GM23338 (cell line): ENCODE measurements around the gene CBFA2T2. TPM values are rescaled to one million over a fixed set of nuclear protein-coding genes. Genes with fewer than 3 reads are reported as not detected.

Experiments used
- ATAC-seq: fragments of 200-7000 bp; cut with Tn5 transposase; 3 replicates; pipeline ENCODE4 v1.9.1; 2020
- DNase-seq: peaks from one replicate; pipeline ENCODE4 v3.0.0-alpha.2; 2015; ENCODE audit warnings: low spot score
- H2AFZ ChIP-seq: fragments of 200-600 bp; sonication (generic); 2 replicates; pipeline ENCODE4 v1.8.0; 2016; ENCODE audit warnings: antibody characterized with exemption, mild to moderate bottlenecking, moderate library complexity
- H3F3A ChIP-seq: fragments of 200-600 bp; sonication (generic); replicated peaks from 2 replicates; pipeline ENCODE4 v1.8.0; 2017; ENCODE audit warnings: antibody characterized with exemption, mixed run types, low read depth
- H3K27ac ChIP-seq: fragments of 200-600 bp; sonication (generic); 2 replicates; pipeline ENCODE4 v1.6.1; 2016; ENCODE audit warnings: low read depth
- H3K27me3 ChIP-seq: fragments of 200-600 bp; sonication (generic); 2 replicates; pipeline ENCODE4 v1.8.0; 2016; ENCODE audit warnings: mild to moderate bottlenecking, mixed run types, moderate library complexity; ENCODE audit not compliant: insufficient read depth
- H3K36me3 ChIP-seq: fragments of 200-600 bp; sonication (generic); 2 replicates; pipeline ENCODE4 v1.8.0; 2016; ENCODE audit warnings: mild to moderate bottlenecking; ENCODE audit not compliant: insufficient read depth
- H3K4me1 ChIP-seq: fragments of 200-600 bp; sonication (generic); 2 replicates; pipeline ENCODE4 v1.8.0; 2016; ENCODE audit warnings: mild to moderate bottlenecking, moderate library complexity; ENCODE audit not compliant: insufficient read depth
- H3K4me2 ChIP-seq: fragments of 200-600 bp; sonication (generic); 2 replicates; pipeline ENCODE4 v1.7.1; 2017; ENCODE audit warnings: mixed run types
- H3K4me3 ChIP-seq: fragments of 200-600 bp; sonication (generic); 2 replicates; pipeline ENCODE4 v1.6.1; 2016; ENCODE audit warnings: mixed run types
- H3K79me2 ChIP-seq: fragments of 200-600 bp; sonication (generic); replicated peaks from 2 replicates; pipeline ENCODE4 v1.8.0; 2017; ENCODE audit warnings: mild to moderate bottlenecking; ENCODE audit not compliant: insufficient read depth
- H3K9me2 ChIP-seq: fragments of 200-600 bp; sonication (generic); 2 replicates; pipeline ENCODE4 v1.8.0; 2017; ENCODE audit not compliant: insufficient read depth
- H4K20me1 ChIP-seq: fragments of 200-600 bp; sonication (generic); replicated peaks from 2 replicates; pipeline ENCODE4 v1.8.0; 2017; ENCODE audit warnings: mild to moderate bottlenecking; ENCODE audit not compliant: insufficient read depth
- H3K27ac Mint-ChIP-seq: 2 replicates; pipeline ENCODE4 v1.8.0; 2020; ENCODE audit warnings: inconsistent platforms, mild to moderate bottlenecking, moderate library complexity, mixed read lengths
- H3K27me3 Mint-ChIP-seq: 3 replicates; pipeline ENCODE4 v1.8.0; 2022; ENCODE audit warnings: low read depth, mild to moderate bottlenecking, moderate library complexity, mixed read lengths, inconsistent platforms; ENCODE audit not compliant: insufficient read depth, poor library complexity
- H3K36me3 Mint-ChIP-seq: 3 replicates; pipeline ENCODE4 v1.8.0; 2021; ENCODE audit warnings: low read depth, mild to moderate bottlenecking, inconsistent platforms, moderate library complexity, mixed read lengths
- H3K4me1 Mint-ChIP-seq: 3 replicates; pipeline ENCODE4 v1.8.0; 2020; ENCODE audit warnings: mild to moderate bottlenecking, inconsistent platforms, mixed read lengths
- H3K4me3 Mint-ChIP-seq: 3 replicates; pipeline ENCODE4 v1.8.0; 2021; ENCODE audit warnings: moderate library complexity, mild to moderate bottlenecking, inconsistent platforms, mixed read lengths
- H3K9me3 Mint-ChIP-seq: 3 replicates; pipeline ENCODE4 v1.8.0; 2020; ENCODE audit warnings: moderate library complexity, mild to moderate bottlenecking, inconsistent platforms, mixed read lengths
- EZH2 ChIP-seq: fragments of 200-600 bp; sonication (generic); IDR thresholded peaks from one replicate; pipeline ENCODE4 v1.8.0; 2017; ENCODE audit warnings: antibody characterized with exemption, mild to moderate bottlenecking, low read depth; ENCODE audit not compliant: unreplicated experiment
- EZH2phosphoT487 ChIP-seq: fragments of 200-600 bp; sonication (generic); IDR thresholded peaks from one replicate; pipeline ENCODE4 v1.8.1; 2018; ENCODE audit warnings: antibody characterized with exemption; ENCODE audit not compliant: unreplicated experiment
- JUNB ChIP-seq: IDR thresholded peaks from one replicate; pipeline ENCODE4 v1.6.1; 2016; ENCODE audit warnings: antibody characterized with exemption; ENCODE audit not compliant: unreplicated experiment
- STAT1 ChIP-seq: IDR thresholded peaks from one replicate; pipeline ENCODE4 v1.6.1; 2016; ENCODE audit warnings: antibody characterized with exemption; ENCODE audit not compliant: unreplicated experiment
- ZNF331 ChIP-seq: fragments of 250-450 bp; sonication (Bioruptor Pico); IDR thresholded peaks from 2 replicates; pipeline ENCODE4 v1.5.0; 2020; ENCODE audit warnings: low read depth, mild to moderate bottlenecking, moderate library complexity
- ZNF462 ChIP-seq: fragments of 250-450 bp; sonication (Bioruptor Pico); IDR thresholded peaks from 2 replicates; pipeline ENCODE4 v1.5.0; 2020; ENCODE audit warnings: mild to moderate bottlenecking, moderate library complexity
- polyA plus RNA-seq: library from polyadenylated mRNA; unstranded; fragments of >200 nt; fragmentation: Nextera tagmentation; extraction: Ambion mirVana; gene quantifications from 2 replicates; pipeline ENCODE4 v1.2.1, GENCODE V29; 2016
- total RNA-seq: library from RNA; depleted of rRNA; stranded (reverse); fragments of >200 nt; shearing (Covaris generic); gene quantifications from 2 replicates; pipeline ENCODE4 v1.2.3, GENCODE V29; 2014

Gene CBFA2T2
- total and polyA plus RNA-seq, 2 experiments from 2014 or later = 12.7 to 15.8 TPM

- no peaks in the 10 kb centered on the region for H3K4me1 ChIP-seq
- TF ChIP-seq JUNB (no peak), EZH2phosphoT487 (no peak), EZH2 (no peak), ZNF462 (no peak), ZNF331 (CRISPR knock-in tag) (no peak)
- H3K27me3 Mint-ChIP-seq = no peaks in the 10 kb centered on the region
- peaks cover 4% of the 10 kb centered on the region; the same call in 1 of the 2 replicates for H3K36me3 ChIP-seq
- H3K9me2 ChIP-seq = no peaks in the 10 kb centered on the region
- H3K9me3 Mint-ChIP-seq = peaks cover 23% of the 10 kb centered on the region
- no peak overlapping the region for H3K4me2 ChIP-seq
- no peaks in the 10 kb centered on the region for H3F3A ChIP-seq
- no peak overlapping the region for H3K4me3 Mint-ChIP-seq
- H2AFZ ChIP-seq = no peak overlapping the region
- no peak overlapping the region for H3K27ac ChIP-seq
- no peaks in the 10 kb centered on the region for H3K4me1 Mint-ChIP-seq
- H3K27ac Mint-ChIP-seq = no peak overlapping the region
- H3K4me3 ChIP-seq = no peak overlapping the region
- DNase-seq (no peak), ATAC-seq (no peak)
- H3K79me2 ChIP-seq = 0 out of 2 replicates have a peak, but pooled peaks cover 14% of the 10 kb centered on the region
- peaks cover 13% of the 10 kb centered on the region for H3K36me3 Mint-ChIP-seq
- H4K20me1 ChIP-seq = peaks cover 7% of the 10 kb centered on the region; the same call in 1 of the 2 replicates
- H3K27me3 ChIP-seq = no peaks in the 10 kb centered on the region
Measured at GRCh38 chr20:33539129-33539528, 49.2 kb downstream of the CBFA2T2 start.

- Histone ChIP-seq H3K36me3 (peaks cover 4% of the 10 kb centered on the region; the same call in 1 of the 2 replicates), H3K79me2 (0 out of 2 replicates have a peak, but pooled peaks cover 14% of the 10 kb centered on the region), H3K4me2 (no peak overlapping the region), H3K27ac (no peak overlapping the region), H3K27me3 (no peaks in the 10 kb centered on the region), H3K4me1 (no peaks in the 10 kb centered on the region), H3K4me3 (no peak overlapping the region), H2AFZ (no peak overlapping the region), H3K9me2 (no peaks in the 10 kb centered on the region), H3F3A (no peaks in the 10 kb centered on the region), H4K20me1 (peaks cover 7% of the 10 kb centered on the region; the same call in 1 of the 2 replicates)
- no peaks in the 10 kb centered on the region for H3K27me3 Mint-ChIP-seq
- no peaks in the 10 kb centered on the region for H3K4me1 Mint-ChIP-seq
- peaks cover 23% of the 10 kb centered on the region for H3K9me3 Mint-ChIP-seq
- no peak overlapping the region for H3K4me3 Mint-ChIP-seq
- TF ChIP-seq STAT1 (no peak), EZH2 (no peak)
- peaks cover 13% of the 10 kb centered on the region for H3K36me3 Mint-ChIP-seq
- DNase-seq (no peak), ATAC-seq (no peak)
- no peak overlapping the region for H3K27ac Mint-ChIP-seq
Measured at GRCh38 chr20:33540427-33540826, 50.5 kb downstream of the CBFA2T2 start.
